ENCODE data around the gene CAPN2. TPM values are rescaled to one million over a fixed set of nuclear protein-coding genes. Genes with fewer than 3 reads are reported as not detected.

CAPN2 gene
- total RNA-seq, 4 donors from 2014 or later: 193 to 505 (median 387) TPM

DNA sequence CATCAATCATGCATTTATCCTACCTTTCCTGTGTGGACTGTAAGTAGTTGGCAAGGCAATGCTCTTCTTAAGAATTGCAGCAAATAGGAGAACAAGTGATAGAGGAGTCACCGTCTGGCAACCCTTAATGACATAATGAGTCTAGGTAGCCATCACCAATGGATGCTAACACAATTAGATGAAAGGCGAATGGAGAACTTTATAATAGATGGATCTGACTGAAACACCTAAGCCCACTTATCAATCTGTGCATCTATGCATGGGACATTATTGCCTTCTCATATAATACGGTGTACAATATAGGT lies 27.9 kb upstream of the CAPN2 start:
- intact Hi-C loops (cut with DNase I; ENCODE audit: low total_unique reads): loop anchor here (10.0 kb wide), 1 partner anchor 540 kb away; the partner anchor contains the start of gene TLR5
- no peaks in the 10 kb centered on the region for H3K9me3 ChIP-seq
- in situ Hi-C loops (cut with MboI; ENCODE audit: low pct_ligation_motif_present in 1 of 4, low pct_unique_long_range_greater_than_20kb in 1 of 4, low sequenced_read_pairs in 3 of 4): loop anchor here in 1 of 4 donors (10.0 kb wide), 1 partner anchor 550 kb away; no protein-coding TSS in a partner anchor
- H3K27me3 ChIP-seq: no peaks in the 10 kb centered on the region
- no peaks in the 10 kb centered on the region for H3K4me1 ChIP-seq
- DNase-seq: no peak
- TF ChIP-seq, protein P1, sequence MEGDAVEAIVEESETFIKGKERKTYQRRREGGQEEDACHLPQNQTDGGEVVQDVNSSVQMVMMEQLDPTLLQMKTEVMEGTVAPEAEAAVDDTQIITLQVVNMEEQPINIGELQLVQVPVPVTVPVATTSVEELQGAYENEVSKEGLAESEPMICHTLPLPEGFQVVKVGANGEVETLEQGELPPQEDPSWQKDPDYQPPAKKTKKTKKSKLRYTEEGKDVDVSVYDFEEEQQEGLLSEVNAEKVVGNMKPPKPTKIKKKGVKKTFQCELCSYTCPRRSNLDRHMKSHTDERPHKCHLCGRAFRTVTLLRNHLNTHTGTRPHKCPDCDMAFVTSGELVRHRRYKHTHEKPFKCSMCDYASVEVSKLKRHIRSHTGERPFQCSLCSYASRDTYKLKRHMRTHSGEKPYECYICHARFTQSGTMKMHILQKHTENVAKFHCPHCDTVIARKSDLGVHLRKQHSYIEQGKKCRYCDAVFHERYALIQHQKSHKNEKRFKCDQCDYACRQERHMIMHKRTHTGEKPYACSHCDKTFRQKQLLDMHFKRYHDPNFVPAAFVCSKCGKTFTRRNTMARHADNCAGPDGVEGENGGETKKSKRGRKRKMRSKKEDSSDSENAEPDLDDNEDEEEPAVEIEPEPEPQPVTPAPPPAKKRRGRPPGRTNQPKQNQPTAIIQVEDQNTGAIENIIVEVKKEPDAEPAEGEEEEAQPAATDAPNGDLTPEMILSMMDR (IDR thresholded peaks at IDR 0.05): no peak
- TF ChIP-seq POLR2A (IDR thresholded peaks at IDR 0.05) (no peak), EP300 (IDR thresholded peaks at IDR 0.05; ENCODE audit: low read depth) (no peak), POLR2AphosphoS5 (IDR thresholded peaks at IDR 0.05) (no peak)
- H3K4me3 ChIP-seq: no peak overlapping the region
- H3K36me3 ChIP-seq: no peaks in the 10 kb centered on the region
- 77 to 79% methylated on average over 3 of the region's 3 CpGs for WGBS, 2 donors (ENCODE audit: low coverage in 1 of 2)
- H3K27ac ChIP-seq: no peak overlapping the region

DNA sequence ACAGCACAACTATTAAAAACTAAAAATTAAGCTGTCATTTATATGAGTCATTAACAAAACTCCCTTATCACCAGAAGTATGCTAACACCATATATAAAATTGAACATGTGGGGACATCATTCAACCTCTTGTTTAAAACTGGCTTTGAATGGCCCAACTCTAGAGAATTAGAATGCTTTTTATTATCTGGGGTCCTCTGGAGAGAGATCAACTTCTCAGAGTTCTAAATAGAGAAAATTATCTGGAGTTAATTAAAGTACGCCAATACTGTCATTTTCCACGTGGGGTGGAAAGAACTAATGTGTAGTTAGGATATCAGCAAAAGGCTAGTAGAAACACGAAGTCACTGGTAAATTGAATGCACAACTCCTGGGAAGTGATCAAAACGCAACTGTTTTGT lies 21.2 kb upstream of the CAPN2 start:
- Histone ChIP-seq H3K27me3 (no peaks in the 10 kb centered on the region), H3K4me3 (no peak overlapping the region), H3K4me1 (no peaks in the 10 kb centered on the region), H3K9me3 (no peaks in the 10 kb centered on the region), H3K36me3 (no peaks in the 10 kb centered on the region), H3K27ac (no peak overlapping the region)
- TF ChIP-seq, protein P1 (IDR thresholded peaks at IDR 0.05): no peak
- TF ChIP-seq POLR2AphosphoS5 (IDR thresholded peaks at IDR 0.05): no peak
- no peak for DNase-seq
- intact Hi-C loops (cut with DNase I; ENCODE audit: low total_unique reads) (no loop called here), in situ Hi-C loops (cut with MboI; ENCODE audit: low pct_ligation_motif_present in 1 of 4, low pct_unique_long_range_greater_than_20kb in 1 of 4, low sequenced_read_pairs in 3 of 4) (no loop called here)
- WGBS, 2 donors (ENCODE audit: low coverage in 1 of 2): 78 to 86% methylated on average over 4 of the region's 4 CpGs

DNA sequence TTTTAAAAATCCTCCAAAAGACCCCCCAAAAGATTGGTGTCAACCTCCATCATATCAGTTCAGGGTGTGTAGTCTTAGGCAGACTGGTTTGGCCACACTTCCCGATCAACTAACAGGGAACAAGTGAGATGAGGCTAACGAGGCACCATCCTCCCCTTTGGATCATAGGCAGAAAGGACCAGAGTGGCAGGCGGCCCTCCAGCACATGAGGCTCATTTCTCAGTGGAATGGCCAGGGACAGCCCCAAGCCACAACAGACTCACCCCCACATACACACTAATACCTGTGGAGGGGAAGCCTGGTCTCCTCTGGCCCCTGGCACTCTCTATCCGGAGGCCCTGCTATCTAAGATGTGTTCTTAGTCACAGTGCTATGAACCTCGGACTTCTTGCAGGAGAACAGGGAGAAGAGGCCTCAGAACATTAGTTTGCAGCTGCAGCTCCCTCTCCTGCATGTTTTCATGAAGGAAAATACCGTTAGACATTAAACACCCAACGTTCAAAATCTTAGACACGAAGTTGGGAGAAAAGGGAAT lies 17.3 kb upstream of the CAPN2 start:
- no peaks in the 10 kb centered on the region for H3K4me1 ChIP-seq
- H3K9me3 ChIP-seq: no peaks in the 10 kb centered on the region
- no peak for DNase-seq
- in situ Hi-C loops (cut with MboI; ENCODE audit: low pct_ligation_motif_present in 1 of 4, low pct_unique_long_range_greater_than_20kb in 1 of 4, low sequenced_read_pairs in 3 of 4): loop anchor here in 1 of 4 donors (5.0 kb wide), 1 partner anchor 57 kb away; no protein-coding TSS in a partner anchor
- TF ChIP-seq POLR2A (IDR thresholded peaks at IDR 0.05): no peak
- TF ChIP-seq POLR2AphosphoS5 (IDR thresholded peaks at IDR 0.05): no peak
- no peak for TF ChIP-seq EP300 (IDR thresholded peaks at IDR 0.05; ENCODE audit: low read depth)
- TF ChIP-seq, protein P1 (IDR thresholded peaks at IDR 0.05): no peak
- no peak overlapping the region for H3K27ac ChIP-seq
- intact Hi-C loops (cut with DNase I; ENCODE audit: low total_unique reads): loop anchor here (5.0 kb wide), 1 partner anchor 52 kb away; no protein-coding TSS in a partner anchor
- 53 to 59% methylated on average over 3 to 8 of the region's 8 CpGs for WGBS, 2 donors (ENCODE audit: low coverage in 1 of 2)
- H3K4me3 ChIP-seq: no peak overlapping the region
- H3K36me3 ChIP-seq: no peaks in the 10 kb centered on the region
- no peaks in the 10 kb centered on the region for H3K27me3 ChIP-seq

DNA sequence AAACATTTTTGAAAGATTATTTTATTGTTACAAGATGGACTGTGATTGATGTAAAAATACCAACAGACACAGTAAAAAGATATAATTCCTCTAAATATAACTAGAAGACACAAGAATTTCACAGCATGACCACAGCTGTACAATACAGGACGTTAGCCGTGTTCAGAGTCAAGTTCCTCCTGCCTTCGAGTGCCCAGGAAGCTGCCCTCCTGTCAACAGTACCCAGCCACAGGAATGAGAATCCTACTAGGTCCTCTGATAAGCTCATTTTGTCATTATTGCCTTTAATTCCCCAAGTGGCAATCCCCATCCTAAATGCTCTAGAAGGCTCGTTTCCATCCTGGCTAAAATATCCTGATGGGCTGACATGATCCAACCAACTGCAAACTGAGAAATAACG lies 16.4 kb upstream of the CAPN2 start:
- Histone ChIP-seq H3K27ac (no peak overlapping the region), H3K4me3 (no peak overlapping the region), H3K4me1 (peaks cover 0 to 6% (median under 1%) of the 10 kb centered on the region in 4 donors), H3K36me3 (no peaks in the 10 kb centered on the region), H3K9me3 (no peaks in the 10 kb centered on the region), H3K27me3 (no peaks in the 10 kb centered on the region)
- WGBS, 2 donors (ENCODE audit: low coverage in 1 of 2): 71 to 80% methylated on average over 2 to 5 of the region's 5 CpGs
- intact Hi-C loops (cut with DNase I; ENCODE audit: low total_unique reads): loop anchor here (5.0 kb wide), 1 partner anchor 51 kb away; no protein-coding TSS in a partner anchor
- in situ Hi-C loops (cut with MboI; ENCODE audit: low pct_ligation_motif_present in 1 of 4, low pct_unique_long_range_greater_than_20kb in 1 of 4, low sequenced_read_pairs in 3 of 4): loop anchor here in 1 of 4 donors (5.0 kb wide), 1 partner anchor 56 kb away; no protein-coding TSS in a partner anchor
- no peak for DNase-seq
- TF ChIP-seq POLR2AphosphoS5 (IDR thresholded peaks at IDR 0.05) (no peak), POLR2A (IDR thresholded peaks at IDR 0.05) (no peak), EP300 (IDR thresholded peaks at IDR 0.05; ENCODE audit: low read depth) (no peak)
- TF ChIP-seq, protein P1 (IDR thresholded peaks at IDR 0.05): no peak
